GM18951 (cell line): Measurements from ENCODE around the gene LRIG1.

Experiments
- POLR2A ChIP-seq: IDR thresholded peaks from 4 replicates; pipeline ENCODE4 v1.6.1; 2011; ENCODE audit warnings: mild to moderate bottlenecking; ENCODE audit not compliant: insufficient read length, insufficient read depth; ENCODE audit errors: extremely low read depth
- in situ Hi-C: fragments of 300-500 bp; cut with MboI; formaldehyde crosslinking; loops from one replicate; pipeline ENCODE4 v1.12.0; 2022; ENCODE audit warnings: low sequenced_read_pairs, mixed read lengths, inconsistent platforms; ENCODE audit not compliant: unreplicated experiment

The LRIG1 gene

DNA sequence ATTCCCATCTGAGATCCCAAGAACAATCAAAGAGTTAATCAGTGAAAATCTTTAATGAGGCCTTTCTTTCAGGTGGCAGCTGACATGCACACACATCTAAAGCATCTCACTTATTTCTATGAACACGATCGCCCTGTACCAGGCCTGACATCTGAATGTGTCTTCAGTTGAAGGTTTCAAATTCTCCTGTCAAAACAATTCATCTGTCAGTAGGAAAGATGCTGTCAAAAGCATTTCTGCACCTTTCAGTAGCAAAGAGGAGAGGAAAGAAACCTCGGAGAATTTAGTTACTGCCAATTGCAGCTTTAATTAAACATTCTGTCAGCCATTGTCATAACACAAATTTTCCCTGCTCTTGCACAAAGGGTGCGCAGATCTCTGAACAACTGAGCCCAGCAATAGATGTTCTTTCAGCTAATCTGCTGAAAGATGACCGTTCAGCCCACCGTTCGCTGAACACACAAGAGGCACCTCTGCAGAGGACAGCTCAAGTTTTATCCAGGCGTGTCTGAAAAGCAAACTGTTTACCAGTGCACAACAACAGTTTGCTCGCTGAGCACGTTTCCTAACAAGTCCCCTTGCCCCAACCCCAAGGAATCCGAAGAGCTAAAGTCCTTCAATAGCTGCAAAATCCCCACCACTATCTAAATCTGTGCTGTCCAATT lies 34.1 kb downstream of the LRIG1 start:
- no peak for TF ChIP-seq POLR2A
- in situ Hi-C loops = no loop called here

DNA sequence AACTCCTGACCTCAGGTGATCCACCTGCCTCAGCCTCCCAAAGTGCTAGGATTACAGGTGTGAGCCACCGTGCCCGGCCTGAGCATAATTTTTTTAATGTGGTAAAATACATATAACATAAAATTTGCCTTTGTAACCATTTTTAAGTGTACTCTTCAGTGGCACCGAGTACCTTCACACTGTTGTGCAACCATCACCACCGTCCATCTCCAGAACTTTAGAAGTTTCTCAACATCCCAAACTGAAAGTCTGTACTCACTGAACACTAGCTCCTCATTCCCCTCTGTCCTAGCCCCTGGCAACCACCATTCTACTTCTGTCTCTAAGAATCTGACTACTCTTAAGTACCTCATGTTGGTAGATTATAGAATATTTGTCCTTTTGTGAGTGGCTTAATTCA lies 35.2 kb downstream of the LRIG1 start:
- TF ChIP-seq POLR2A = no peak
- in situ Hi-C loops = no loop called here

DNA sequence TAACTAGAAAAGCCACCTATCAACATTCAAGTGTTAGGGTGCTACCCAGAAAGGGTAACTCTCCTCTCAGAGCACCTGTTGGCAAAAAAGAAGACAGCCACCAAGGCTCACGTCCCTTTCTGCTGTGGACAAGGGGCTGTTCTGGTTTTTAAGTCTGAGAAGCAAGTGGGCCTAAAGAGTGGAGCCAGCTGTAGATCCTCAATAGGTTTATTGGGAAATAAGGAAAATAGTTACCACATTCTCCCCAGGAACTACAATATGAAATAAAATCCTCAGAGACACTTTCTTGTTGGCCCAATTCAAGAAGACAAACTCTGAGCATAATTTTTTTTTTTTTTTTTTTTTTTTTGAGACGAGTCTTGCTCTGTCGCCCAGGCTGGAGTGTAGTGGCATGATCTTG lies 35.8 kb downstream of the LRIG1 start:
- no peak for TF ChIP-seq POLR2A
- in situ Hi-C loops = no loop called here

DNA sequence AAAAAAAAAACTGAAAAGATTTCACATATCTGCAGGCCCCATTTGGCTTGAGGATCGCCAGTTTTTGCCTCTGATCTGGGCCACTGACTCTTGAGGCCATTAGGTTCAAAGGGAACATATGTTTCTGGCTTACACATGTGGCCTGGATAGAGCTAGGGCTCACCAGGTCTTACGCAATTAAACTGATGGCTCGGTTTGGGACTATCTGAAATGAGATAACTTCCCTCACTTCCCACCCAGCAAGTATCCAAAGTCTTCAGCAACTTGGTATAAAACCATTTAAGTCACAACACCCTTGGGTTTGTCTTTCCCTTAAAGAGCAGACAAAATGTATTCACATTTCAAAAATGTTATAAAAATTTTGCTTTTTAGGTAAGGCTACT lies 36.3 kb downstream of the LRIG1 start:
- TF ChIP-seq POLR2A = no peak
- in situ Hi-C loops = loop anchor here (5.0 kb wide), 1 partner anchor 42 kb away; no protein-coding TSS in a partner anchor

DNA sequence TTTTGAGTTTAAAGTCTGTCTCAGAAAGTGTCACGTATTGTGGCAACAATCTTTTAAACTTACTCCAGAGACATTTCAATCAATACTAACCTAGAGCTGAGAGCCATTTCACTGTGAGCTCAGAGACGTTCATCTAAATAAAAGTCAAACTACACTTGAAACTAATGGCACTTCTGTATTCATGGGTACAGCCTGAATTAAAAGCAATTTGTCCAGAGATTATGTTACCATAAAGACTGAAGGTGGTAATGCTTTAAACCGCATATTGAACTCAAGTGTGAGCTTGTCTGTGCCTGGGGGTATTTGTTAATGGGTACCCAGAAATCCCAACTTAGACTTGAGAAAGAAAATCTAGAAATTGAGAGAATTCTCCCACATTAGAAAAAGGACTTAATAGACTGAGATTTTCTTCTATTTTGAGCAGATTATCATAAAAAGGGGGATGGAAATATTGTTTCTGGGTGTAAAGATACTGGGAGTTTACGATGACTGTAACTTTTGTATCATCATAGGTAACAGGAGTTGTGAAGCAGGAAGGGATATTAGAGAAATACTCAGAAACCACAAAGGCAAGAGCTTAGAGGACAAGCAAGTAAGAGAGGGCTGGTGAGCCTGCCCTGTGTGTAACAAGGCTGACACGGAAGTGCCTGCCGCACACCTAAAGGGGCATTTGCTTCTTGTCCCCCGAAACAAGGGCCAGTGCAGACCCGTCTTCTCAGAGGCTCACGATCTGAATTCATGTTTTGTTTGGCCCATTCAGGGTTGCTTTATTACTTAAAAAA lies 36.9 kb downstream of the LRIG1 start:
- in situ Hi-C loops = loop anchor here (5.0 kb wide), 1 partner anchor 42 kb away; no protein-coding TSS in a partner anchor
- TF ChIP-seq POLR2A = no peak

DNA sequence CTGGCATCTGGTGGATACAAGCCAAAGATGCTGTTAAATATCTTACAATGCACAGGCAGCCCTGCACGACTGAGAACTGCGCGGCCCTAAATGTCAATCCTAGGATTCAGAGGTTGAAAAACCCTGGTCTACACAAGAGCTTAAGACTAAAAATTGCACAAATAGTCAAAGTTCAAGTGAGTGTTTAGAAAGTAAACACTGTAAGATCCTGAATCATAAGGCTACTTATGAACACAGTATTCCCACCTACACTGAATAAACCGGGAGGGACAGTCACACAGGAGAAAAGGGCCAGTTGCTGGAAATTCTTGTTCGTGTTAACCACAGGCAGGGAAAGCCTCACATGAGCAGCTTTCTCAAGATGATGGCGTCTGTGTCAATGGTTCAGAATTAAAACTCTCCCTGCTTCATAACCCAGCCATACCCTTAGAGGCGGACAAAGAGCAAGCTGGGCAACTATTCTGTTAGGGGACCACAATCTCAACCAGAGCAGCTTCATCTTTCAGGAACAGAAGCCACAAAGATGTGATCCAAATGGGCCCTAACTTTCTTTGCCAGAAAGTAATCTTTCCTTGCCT lies 37.7 kb downstream of the LRIG1 start:
- in situ Hi-C loops = loop anchor here (5.0 kb wide), 1 partner anchor 41 kb away; no protein-coding TSS in a partner anchor
- no peak for TF ChIP-seq POLR2A

DNA sequence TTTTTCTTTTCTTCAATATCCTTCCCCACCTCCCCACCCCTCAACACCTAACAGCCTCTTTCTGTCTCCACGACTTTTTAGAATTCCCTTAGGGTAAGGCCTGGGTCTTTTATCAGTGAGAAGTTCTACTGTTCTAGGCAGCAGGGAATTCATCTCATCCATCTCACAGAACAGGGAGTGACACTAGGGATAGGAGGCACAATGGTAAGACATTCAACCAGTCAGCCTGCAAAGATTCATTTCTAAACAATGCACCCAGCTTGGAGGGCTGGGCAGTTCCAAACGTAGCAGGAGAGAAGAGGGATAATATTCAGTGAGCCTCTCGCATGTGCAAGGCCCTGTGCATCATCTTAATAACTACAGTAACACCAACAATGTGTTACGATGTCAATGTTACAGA lies 43.6 kb downstream of the LRIG1 start:
- TF ChIP-seq POLR2A = no peak
- in situ Hi-C loops = no loop called here

DNA sequence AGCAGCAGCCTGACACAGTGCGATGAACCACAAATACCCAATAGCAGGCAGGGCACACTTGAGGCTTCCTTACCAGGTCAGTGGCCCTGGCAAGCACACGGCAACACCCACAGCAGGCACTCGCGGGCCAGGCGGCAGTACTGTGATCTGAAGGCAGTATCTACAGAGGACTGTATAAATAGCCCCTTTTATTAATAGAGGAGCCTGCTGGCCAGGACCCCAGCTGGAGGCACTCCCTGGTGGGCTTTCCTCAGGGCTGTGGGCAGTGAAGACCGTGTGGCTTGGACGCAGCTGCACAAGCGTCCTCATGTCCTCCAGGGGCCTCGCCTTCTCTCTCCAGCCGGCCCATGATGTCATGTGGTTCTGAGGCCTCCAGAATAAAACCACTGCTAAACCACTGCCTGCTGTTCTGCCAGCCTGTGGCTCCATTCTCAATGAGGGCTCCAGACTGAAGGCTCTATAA lies 44.1 kb downstream of the LRIG1 start:
- in situ Hi-C loops = no loop called here
- TF ChIP-seq POLR2A = no peak

DNA sequence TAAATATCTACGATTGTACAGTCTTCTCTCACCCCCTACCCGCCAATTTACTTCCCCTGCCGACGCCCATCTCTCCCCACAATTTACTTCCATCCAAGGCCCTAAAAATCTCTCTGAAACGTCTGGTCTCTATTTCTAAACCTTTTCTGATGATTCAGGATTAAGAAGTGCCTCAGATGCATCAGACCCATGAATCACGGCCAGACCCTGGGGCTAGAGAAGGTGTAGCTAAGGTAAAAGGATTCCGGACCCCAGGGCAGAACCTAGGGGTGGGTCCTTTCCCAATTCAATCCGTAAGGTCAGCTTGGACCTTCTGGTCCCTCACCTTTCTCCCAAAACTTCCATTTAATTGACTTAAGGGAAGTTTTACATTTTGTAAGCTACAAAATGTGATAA lies 46.4 kb downstream of the LRIG1 start:
- no peak for TF ChIP-seq POLR2A
- in situ Hi-C loops = no loop called here

DNA sequence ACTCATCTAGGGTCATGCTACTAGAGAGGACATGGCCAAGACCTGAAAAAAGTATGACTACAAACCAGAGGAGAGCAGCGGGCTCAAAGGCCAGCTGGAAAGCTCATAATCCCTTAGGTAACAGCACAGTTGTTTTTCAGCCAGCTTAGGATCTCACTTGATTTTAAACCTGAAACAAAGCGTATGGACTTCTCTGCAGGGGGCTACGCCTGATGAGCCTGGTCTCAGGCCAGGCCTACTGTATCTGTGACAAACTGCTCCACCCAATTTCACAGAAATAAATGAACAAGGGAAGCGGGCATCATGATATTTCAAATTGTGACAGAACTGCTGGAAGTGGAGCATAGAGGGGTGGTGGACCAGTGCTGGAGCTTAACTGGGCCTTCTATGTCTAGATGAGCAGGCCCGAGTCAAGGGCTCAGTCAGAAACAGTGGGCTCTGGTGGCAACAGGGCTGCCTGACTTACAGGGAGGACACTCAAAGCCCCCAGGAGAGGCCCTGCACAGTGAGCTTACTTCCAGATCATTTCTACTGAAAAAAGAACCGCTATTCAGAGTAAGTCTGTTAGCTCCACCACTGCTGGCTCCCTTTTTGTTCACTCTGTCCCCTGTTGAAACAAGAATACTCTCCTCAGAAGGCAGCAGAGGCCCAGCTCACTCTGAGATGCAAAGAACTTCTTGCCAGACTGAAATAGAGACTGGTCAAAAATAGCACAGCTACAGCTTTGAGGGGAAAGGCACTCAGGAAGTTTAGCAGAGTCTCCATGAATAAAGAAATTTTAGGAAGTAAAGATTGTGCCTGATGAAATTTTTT lies 47.0 kb downstream of the LRIG1 start:
- no peak for TF ChIP-seq POLR2A

DNA sequence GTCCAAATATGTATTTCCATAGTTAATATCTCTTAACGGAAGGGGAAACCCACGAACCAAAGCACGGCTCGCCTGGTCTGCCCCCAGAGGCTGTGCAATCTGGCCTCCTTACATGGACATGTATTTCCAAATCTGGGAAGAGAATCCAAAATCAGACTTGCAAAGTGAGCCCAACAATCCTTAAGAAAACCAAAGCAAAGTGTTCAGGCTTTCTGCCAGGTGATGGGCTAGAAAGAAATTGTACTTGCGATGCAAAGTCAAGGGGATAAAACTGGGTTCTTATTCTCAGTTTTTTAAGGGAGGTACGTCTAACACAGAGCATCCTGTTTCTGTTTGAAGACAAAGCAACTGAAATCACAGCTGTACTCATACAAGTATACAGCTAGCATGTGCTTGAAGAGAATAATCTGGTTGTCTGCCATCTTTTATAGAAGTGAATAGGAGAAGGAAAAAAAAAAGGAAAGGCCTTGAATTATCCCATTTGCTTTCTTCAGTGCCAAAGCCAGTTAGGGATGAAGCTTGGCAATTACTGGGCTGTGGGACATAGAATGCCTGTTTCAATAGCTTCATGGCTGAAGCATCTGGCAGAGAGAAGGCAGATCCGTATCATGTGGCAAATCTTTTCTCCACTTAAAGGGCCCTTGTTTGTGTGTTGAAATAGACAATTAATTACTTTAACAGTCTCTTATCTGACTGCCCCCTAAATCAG lies 48.4 kb downstream of the LRIG1 start:
- in situ Hi-C loops = no loop called here
- no peak for TF ChIP-seq POLR2A

More for the DNA sequence above, 47.0 kb downstream of the LRIG1 start:
- in situ Hi-C loops = no loop called here

DNA sequence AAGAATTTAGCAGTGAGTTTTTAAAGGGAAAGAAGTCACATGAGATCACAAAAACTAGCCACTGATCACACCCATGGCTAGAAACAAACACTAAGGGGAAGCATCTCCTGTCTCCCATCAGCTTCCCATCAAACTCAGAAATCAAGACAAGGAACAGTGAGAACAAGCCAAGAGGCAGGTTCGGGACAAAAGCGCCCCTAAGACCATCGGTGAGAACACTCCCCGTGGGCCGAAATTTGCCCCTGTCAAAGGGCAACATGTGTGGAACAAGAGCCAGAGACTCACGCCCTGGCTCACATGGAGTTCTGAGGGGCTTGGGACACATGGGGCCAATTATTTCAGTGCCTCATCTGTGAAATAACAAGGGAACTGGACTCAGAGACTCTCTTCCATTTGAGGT lies 49.1 kb downstream of the LRIG1 start:
- no peak for TF ChIP-seq POLR2A
- in situ Hi-C loops = no loop called here
